Fibroblast of skin of left quadriceps (primary cell): ENCODE measurements around the gene SLC27A2.

ENCODE experiments used
- DNase-seq, 2 experiments: peaks; one replicate each; pipeline ENCODE4 v3.0.0-alpha.2; 2013; ENCODE audit warnings: low read depth in 2 of 2

The SLC27A2 gene

DNA sequence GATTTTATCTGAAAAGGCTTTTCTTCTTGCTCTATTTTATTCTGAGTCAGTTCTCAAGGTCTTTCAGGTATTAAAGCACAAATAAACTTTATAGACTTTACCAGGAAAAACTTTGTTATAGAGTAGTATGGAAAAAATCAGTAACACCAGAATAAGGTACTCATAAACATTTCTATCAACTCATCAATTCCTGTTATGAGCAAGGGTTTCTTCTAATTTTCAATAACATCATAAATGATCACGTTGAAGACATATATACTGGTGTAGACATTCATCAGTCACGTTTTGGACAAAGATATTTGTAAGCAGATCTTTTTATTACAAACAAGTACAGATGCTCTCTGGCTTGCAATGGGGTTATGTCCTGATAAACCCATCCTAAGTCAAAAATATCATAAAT lies 93.1 kb downstream of the SLC27A2 start:
- no peak for DNase-seq

DNA sequence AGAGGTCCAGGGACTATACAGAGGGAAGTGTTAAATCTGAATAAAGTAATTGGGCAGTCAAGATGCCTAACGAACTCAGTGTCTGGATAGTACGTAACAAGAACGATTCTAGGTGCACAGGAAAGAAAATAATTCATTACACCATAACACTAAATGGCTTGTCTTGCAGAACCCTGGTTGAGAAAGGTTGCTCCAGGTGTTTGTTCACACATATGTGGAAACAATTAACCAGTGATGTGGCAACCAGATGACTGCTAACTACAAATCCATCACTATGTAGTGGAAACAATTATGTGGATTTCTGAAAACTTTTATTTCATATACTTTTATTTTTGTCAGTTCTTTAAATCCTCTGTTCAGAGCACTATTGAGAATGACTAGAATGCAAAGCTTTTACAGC lies 93.9 kb downstream of the SLC27A2 start:
- no peak for DNase-seq

DNA sequence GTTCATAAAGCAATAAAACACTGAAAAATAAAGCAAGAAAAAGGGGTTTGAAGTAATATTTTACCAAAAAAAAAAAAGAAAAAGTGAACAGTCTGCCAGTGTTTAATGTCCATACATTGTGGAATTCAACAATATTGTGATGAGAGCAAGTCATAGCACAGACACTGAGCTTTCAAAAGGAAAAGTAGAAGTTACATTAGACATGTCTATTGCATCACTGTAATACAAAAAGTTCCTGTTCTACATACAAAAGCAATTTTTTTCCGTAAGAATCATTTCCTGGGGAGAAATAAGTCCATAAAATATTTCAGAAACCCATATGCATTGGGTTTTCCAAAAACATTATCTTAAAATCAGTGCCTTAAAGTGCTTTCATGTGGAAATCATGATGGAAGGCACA lies 95.4 kb downstream of the SLC27A2 start:
- no peak for DNase-seq

DNA sequence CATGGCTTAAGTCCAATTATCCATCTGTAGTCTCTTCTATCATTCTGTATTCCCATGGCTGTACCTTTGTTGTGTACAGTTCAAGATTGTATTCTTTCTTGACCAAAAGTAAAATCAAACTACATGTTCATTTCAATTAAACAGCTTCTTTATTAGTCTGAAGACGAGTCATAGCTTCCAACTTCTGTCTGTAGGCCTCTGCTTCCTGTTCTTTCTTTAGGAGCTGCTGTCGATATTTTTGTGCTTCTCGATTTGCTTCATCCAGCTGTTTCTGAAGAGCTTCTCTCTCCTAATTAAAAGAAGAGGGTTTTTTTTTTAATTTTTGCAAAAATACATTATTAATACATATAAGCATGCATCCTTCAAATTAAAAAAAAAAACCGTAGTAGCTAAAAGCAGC lies 96.5 kb downstream of the SLC27A2 start:
- no peak for DNase-seq

DNA sequence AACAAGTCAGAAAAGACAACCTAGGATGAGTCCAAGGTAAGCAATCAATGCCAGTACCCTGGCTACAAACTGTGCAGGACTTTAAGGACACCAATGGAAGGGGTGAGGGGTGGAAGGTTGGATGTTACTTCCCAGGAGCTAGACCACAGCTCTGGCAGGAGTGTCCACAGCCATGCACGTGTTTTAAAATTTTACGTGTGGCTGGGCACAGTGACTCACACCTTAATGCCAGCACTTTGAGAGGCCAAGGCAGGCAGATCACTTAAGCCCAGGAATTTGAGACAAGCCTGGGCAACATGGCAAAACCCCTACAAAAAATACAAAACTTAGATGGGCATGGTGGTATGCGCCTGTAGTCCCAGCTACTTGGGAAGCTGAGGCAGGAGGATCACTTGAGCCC lies 98.3 kb downstream of the SLC27A2 start:
- DNase-seq: no peak

DNA sequence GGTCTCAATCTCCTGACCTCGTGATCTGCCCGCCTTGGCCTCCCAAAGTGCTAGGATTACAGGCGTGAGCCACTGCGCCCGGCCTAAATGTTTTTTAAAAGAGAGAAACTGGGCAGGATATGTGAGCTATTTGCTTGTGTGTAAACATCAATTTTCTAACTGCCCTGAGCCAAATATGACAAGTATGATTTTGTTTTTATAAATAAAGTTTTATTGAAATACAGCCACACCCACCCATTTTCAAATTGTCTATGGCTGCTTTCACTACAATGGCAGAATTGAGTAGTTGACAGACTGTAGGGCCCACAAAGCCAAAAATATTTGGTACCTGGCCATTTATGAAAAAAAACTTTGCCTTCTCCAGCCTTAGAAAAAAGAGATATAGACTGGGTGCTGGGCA lies 99.4 kb downstream of the SLC27A2 start:
- no peak for DNase-seq
